ENCODE results near the gene ARHGEF26. TPM values are rescaled to one million over a fixed set of nuclear protein-coding genes. Genes with fewer than 3 reads are reported as not detected.

Gene ARHGEF26
- total RNA-seq, 2 donors from 2014 or later, result 16.9 to 17.1 TPM

DNA sequence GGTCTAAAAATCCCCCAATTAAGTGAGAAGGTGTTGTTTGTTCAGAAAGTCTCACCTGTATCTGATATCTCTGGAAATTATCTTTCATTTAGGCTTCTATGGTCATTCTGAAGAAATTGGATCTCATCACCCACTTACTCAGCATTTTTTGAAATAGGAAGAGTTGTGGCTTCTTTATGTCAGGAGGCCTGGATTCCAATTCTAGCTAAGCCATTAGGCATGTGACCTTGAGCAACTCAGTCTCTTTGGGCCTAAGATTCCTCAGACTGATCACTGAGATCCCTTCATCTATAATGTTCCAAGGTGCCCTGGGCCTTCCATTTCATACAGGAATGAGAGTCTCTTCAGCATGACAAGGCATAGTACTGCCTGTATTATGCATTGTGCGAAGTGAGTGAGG is 70.3 kb downstream of the ARHGEF26 start:
- intact Hi-C loops (cut with DNase I), result no loop called here
- Histone ChIP-seq H3K27me3 (no peaks in the 10 kb centered on the region), H3K4me3 (no peak overlapping the region), H3K4me1 (no peaks in the 10 kb centered on the region), H3K9me3 (no peaks in the 10 kb centered on the region), H3K36me3 (replicated peaks in 1 of 2; ENCODE audit: insufficient read depth in 1 of 2, low read depth in 2 of 2) (peaks cover 0 to 3% of the 10 kb centered on the region in 2 donors), H3K27ac (no peak overlapping the region)
- ATAC-seq (no peak), DNase-seq (no peak)
- 93 to 100% methylated on average over 1 of the region's 1 CpG for WGBS, 2 donors
- TF ChIP-seq, protein P1, sequence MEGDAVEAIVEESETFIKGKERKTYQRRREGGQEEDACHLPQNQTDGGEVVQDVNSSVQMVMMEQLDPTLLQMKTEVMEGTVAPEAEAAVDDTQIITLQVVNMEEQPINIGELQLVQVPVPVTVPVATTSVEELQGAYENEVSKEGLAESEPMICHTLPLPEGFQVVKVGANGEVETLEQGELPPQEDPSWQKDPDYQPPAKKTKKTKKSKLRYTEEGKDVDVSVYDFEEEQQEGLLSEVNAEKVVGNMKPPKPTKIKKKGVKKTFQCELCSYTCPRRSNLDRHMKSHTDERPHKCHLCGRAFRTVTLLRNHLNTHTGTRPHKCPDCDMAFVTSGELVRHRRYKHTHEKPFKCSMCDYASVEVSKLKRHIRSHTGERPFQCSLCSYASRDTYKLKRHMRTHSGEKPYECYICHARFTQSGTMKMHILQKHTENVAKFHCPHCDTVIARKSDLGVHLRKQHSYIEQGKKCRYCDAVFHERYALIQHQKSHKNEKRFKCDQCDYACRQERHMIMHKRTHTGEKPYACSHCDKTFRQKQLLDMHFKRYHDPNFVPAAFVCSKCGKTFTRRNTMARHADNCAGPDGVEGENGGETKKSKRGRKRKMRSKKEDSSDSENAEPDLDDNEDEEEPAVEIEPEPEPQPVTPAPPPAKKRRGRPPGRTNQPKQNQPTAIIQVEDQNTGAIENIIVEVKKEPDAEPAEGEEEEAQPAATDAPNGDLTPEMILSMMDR (IDR thresholded peaks at IDR 0.05), result no peak
- TF ChIP-seq POLR2A (IDR thresholded peaks at IDR 0.05), result no peak

DNA sequence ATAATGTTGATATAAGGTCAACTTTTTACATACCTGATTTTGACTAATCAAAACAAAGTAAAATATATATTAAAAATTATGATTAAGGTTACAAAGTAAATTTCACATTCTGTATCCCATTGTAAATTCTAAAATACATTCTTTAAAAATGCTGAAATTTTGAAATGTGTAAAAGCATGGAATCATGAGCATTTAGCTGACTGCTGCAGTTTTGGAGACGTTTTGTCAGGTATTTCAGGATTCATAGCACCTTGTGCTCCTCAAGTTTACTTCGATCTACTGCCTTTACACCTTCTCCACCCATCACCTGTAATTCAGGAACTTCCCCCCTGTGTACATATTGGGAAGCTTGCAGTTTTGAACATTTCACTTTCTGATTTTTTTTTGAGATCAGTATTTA is 71.0 kb downstream of the ARHGEF26 start:
- WGBS, 2 donors, result 80 to 87% methylated on average over 2 of the region's 2 CpGs
- ATAC-seq, result no peak
- H3K27me3 ChIP-seq, result no peaks in the 10 kb centered on the region
- no peak for DNase-seq
- H3K36me3 ChIP-seq (replicated peaks in 1 of 2; ENCODE audit: insufficient read depth in 1 of 2, low read depth in 2 of 2), result peaks cover 0 to 3% of the 10 kb centered on the region in 2 donors
- TF ChIP-seq, protein P1 (IDR thresholded peaks at IDR 0.05), result no peak
- no peak for TF ChIP-seq POLR2A (IDR thresholded peaks at IDR 0.05)
- no peak overlapping the region for H3K4me3 ChIP-seq
- H3K4me1 ChIP-seq, result no peaks in the 10 kb centered on the region
- no peak overlapping the region for H3K27ac ChIP-seq
- H3K9me3 ChIP-seq, result no peaks in the 10 kb centered on the region
- intact Hi-C loops (cut with DNase I), result no loop called here

DNA sequence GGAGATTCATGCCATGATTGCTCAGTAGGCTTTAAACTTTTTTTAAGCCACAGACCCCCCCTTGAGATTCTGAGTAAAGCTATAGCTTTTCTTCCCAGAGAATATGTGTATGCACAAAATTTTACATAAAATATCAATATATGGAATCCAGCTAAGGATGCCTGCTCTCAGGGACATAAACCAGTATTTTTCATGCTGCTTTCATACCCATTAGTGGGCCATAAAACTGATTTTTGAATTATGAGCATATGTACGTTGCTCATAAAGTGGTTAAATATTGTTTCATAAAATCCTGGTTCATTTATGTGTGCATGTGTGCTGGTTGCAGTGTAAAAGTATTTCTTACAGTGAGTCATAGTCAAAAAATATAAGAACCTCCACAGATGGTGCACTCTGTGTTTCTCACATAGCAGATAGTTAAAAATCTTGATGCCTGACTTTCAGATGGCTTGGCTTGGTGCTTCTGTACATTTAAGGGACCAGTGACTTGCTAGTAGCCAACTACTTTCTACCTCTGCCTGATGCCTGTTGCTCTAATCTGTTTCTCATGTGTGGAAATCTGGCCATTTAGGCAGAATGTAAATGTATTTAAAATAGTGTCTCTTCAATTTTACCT is 71.9 kb downstream of the ARHGEF26 start:
- no peaks in the 10 kb centered on the region for H3K27me3 ChIP-seq
- H3K4me1 ChIP-seq, result no peaks in the 10 kb centered on the region
- 73 to 91% methylated on average over 1 of the region's 1 CpG for WGBS, 2 donors
- TF ChIP-seq, protein P1 (IDR thresholded peaks at IDR 0.05), result no peak
- no peak for TF ChIP-seq POLR2A (IDR thresholded peaks at IDR 0.05)
- intact Hi-C loops (cut with DNase I), result no loop called here
- no peak overlapping the region for H3K4me3 ChIP-seq
- ATAC-seq (no peak), DNase-seq (no peak)
- H3K27ac ChIP-seq, result no peak overlapping the region
- no peaks in the 10 kb centered on the region for H3K9me3 ChIP-seq
- peaks cover 0 to 3% of the 10 kb centered on the region in 2 donors for H3K36me3 ChIP-seq (replicated peaks in 1 of 2; ENCODE audit: insufficient read depth in 1 of 2, low read depth in 2 of 2)

DNA sequence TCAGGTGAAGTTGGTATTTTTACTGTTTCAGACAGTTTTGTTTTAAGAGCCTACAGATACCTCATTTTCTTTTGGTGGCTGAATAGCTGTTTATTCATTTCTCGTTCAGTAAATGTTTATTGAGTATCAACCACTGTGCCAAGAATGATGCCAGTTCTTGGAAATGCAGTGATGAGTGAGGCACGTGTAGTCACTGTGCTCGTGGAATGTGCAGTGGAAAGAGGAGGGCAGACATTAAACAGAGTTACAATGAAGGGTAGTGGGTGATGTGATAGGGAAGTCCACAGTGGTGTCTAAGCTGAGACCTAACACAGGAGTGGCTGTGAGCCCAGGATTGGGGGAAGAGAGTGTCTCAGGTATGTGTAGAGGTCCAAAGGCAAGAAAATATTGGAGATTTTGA is 73.7 kb downstream of the ARHGEF26 start:
- Histone ChIP-seq H3K27ac (no peak overlapping the region), H3K27me3 (no peaks in the 10 kb centered on the region), H3K9me3 (no peaks in the 10 kb centered on the region), H3K36me3 (replicated peaks in 1 of 2; ENCODE audit: insufficient read depth in 1 of 2, low read depth in 2 of 2) (peaks cover 0 to 3% of the 10 kb centered on the region in 2 donors), H3K4me3 (no peak overlapping the region), H3K4me1 (no peaks in the 10 kb centered on the region)
- 84 to 88% methylated on average over 3 of the region's 3 CpGs for WGBS, 2 donors
- DNase-seq (no peak), ATAC-seq (no peak)
- TF ChIP-seq, protein P1 (IDR thresholded peaks at IDR 0.05), result no peak
- no peak for TF ChIP-seq POLR2A (IDR thresholded peaks at IDR 0.05)
- intact Hi-C loops (cut with DNase I), result no loop called here

Measured in body of pancreas (tissue), 4 donors.